CD4-positive, alpha-beta T cell treated with Interleukin-2 at 100 ng/mL for 4 hours (primary cell): Measurements from ENCODE around the gene PXDN.
"Not testable (repeated sequence)": the region's sequence is repeated elsewhere in the genome, so short reads cannot be mapped to it uniquely, and the experiment has no call there.

Experiments used
- DNase-seq: peaks from one replicate; pipeline ENCODE4 v3.0.0-alpha.2; 2020; ENCODE audit warnings: low spot score

The PXDN gene

GRCh38 chr2:1741851-1742250 is 2.5 kb downstream of the PXDN start:
- no peak for DNase-seq

- DNase-seq: no peak
Observed at GRCh38 chr2:1740716-1741589, 3.4 kb downstream of the PXDN start.

- no peak for DNase-seq
Observed at GRCh38 chr2:1739961-1740715, 4.2 kb downstream of the PXDN start.

GRCh38 chr2:1739322-1739957 is 4.9 kb downstream of the PXDN start:
- DNase-seq: no peak

- no peak for DNase-seq
Observed at GRCh38 chr2:1738646-1739302, 5.5 kb downstream of the PXDN start.

GRCh38 chr2:1738163-1738562 is 6.2 kb downstream of the PXDN start:
- DNase-seq: no peak

GRCh38 chr2:1736997-1737480 is 7.3 kb downstream of the PXDN start:
- DNase-seq: no peak

- DNase-seq: no peak
Observed at GRCh38 chr2:1736045-1736444, 8.3 kb downstream of the PXDN start.

- not testable (repeated sequence) for DNase-seq
Observed at GRCh38 chr2:1733298-1733697, 11.0 kb downstream of the PXDN start.

GRCh38 chr2:1731963-1732768 is 12.1 kb downstream of the PXDN start:
- DNase-seq: no peak

- no peak for DNase-seq
Observed at GRCh38 chr2:1731447-1731962, 12.8 kb downstream of the PXDN start.

GRCh38 chr2:1730015-1730927 is 14.0 kb downstream of the PXDN start:
- DNase-seq: no peak

GRCh38 chr2:1729242-1729641 is 15.1 kb downstream of the PXDN start:
- no peak for DNase-seq

- DNase-seq: no peak
Observed at GRCh38 chr2:1728821-1729220, 15.5 kb downstream of the PXDN start.

- DNase-seq: no peak
Observed at GRCh38 chr2:1727796-1728474, 16.4 kb downstream of the PXDN start.

GRCh38 chr2:1727101-1727771 is 17.1 kb downstream of the PXDN start:
- DNase-seq: no peak

GRCh38 chr2:1726558-1726957 is 17.8 kb downstream of the PXDN start:
- no peak for DNase-seq

GRCh38 chr2:1724351-1724750 is 20.0 kb downstream of the PXDN start:
- DNase-seq: not testable (repeated sequence)
